DMS114 treated with DMSO at 0.1 percent for 48 hours (cell line): ENCODE results near the gene LRRC8E.

ENCODE experiments used
- DNase-seq: peaks from one replicate; lab custom pipeline; 2025; ENCODE audit not compliant: unreplicated experiment; lab: John Stamatoyannopoulos, UW

The LRRC8E gene

DNA sequence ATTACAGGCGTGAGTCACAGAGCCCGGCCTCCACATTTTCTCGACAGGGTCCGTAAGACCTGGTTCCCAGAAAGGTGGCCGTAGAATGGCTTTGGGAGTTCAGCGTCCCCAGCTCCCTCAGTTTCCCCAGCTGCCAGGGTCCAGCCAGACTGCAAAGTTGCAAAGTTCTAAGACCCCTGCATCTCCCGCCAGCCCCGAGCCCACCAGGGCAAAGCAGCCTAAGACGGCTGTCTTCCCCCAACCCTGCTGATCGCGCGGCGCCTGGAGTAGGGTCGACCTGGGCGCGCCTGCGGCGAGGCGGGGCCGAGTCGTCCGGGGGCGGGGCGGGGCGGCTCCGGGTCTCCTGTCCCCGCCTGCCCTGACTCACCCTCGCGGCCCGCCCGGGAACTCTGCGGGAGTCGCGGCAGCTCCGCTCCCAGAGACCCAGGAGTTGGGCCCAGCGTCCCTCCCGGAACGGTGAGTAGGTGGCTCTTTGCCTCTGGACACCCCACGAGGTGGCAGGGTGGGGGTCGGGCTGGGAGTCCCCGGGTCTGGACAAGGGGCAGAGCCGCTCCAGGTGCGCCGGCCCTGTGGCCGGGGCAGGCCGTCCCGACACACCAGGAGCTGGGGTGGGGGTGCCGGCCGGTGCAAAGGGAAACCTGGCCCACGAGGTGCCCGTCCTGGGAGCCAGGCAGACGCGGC lies at the start of gene LRRC8E:
LRRC8E (plus strand) TSS at position 366 of the 681 bp plus-strand sequence. CDS start 7,094 bp downstream, outside the sequence.
- DNase-seq: no peak

DNA sequence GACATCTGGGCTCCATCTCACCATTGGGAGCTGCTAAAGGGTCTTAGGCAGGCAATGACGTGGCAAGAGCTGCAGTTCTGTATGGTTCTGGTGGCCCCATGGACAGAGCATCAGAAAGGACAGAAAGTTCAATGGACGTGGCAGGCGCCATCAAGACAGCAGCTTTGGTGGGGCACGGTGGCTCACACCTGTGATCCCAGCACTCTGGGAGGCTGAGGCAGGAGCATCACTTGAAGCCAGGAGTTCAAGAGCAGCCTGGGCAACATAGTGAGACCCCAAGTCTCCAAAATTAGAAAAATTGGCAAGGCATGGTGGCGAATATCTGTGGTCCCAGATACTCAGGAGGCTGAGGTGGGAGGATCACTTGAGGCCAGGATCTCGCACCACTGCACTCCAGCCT lies 48.8 kb upstream of the LRRC8E start:
- no peak for DNase-seq

- DNase-seq: no peak
Measured at GRCh38 chr19:7840629-7841028, 47.7 kb upstream of the LRRC8E start.

- DNase-seq: no peak
Measured at GRCh38 chr19:7841751-7842660, 46.3 kb upstream of the LRRC8E start.

DNA sequence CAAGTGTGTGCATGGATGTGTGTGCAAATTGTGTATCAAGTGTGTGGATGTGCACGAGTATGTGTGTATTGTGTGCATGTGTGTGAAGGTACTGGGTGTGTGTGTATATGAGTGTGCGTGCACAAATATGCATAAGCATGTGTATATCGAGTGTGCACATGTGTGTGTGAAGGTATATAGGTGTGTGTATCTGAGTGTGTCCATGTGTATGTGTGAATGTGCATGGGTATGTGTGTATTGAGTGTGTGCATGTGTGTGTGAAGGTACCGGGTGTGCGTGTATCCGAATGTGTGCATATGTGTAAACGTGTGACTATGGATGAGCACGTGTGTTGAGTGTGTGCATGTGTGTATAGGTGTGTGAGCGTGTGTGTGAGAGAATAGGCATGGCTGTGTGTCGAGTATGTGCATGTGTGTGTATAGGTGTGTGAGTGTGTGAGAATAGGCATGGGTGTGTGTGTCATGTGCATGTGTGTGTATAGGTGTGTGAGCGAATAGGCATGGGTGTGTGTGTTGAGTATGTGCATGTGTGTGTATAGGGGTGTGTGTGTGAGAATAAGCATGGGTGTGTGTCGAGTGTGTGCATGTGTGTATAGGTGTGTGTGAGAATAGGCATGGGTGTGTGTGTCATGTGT lies 45.5 kb upstream of the LRRC8E start:
- no peak for DNase-seq

DNA sequence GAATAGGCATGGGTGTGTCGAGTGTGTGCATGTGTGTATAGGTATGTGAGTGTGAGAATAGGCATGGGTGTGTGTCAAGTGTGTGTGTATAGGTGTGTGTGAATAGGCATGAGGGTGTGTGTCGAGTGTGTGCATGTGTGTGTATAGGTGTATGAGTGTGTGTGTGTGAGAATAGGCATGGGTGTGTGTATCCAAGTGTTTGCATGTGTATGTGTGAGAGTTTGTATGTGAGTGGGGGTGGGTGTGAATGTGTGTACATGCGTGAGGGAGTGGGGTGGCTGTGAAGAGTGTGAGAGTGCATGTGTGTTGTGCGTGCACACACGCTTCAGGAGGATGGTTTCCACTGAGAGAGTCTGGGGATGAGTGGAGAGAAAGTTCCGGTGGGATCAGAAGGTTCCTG lies 44.8 kb upstream of the LRRC8E start:
- no peak for DNase-seq

- no peak for DNase-seq
Measured at GRCh38 chr19:7844405-7844804, 43.9 kb upstream of the LRRC8E start.

DNA sequence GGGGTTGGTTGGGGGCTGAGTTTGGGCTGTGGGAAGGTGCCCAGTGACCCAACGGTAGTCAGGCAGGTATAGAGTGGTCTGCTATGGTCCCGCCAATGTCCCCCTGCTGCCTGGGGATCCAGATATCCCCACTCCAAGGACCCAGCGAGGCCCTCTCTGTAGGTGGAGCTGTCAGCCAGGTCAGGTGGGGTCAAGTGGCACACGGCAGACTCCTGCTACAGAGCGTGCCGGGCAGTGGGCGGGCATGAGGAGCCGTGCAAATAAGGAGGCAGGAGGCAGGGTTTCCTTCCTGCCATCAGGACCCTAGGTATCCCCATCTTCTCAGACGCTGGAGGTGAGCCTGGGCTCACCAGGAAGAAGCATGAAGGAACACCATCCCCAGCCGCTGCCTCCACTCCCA lies 43.4 kb upstream of the LRRC8E start:
- no peak for DNase-seq

DNA sequence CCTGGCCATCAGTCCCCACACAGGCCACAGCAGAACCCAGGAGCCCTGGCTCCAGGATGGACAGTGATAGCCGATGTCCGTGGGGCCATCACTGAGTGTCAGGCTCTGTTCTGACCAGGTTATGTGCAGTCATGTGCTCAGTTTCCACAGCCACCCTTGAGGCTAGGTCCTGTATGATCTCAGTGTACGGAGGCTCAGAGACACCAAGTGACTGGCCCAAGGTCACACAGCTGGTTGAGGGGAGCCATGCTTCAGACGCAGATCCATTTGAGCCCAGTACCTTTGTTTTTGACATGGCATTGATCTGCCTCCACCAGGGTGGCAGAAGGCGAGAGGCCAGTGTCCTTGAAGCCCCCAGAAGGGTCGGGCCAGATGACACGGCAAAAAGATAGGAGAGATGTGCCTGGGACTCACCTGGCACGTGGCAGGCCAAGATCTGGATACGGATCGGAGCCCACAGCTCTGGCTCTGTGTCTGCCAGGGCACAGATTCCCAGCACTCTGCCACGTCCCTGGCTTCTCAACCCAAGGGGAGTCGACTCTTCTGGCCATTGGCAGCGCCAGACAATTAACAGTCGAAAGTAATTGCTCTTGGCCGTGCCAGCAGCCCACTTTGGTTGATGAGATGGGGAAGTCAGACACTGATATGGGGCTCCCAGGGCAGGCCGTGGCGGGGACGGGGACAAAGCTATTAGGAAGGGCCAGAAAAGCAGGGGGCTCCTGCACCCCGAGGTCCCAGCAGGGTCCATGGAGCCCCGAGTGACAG lies 42.7 kb upstream of the LRRC8E start:
- DNase-seq: no peak

GRCh38 chr19:7846155-7846646 lies 42.1 kb upstream of the LRRC8E start:
- DNase-seq: no peak

GRCh38 chr19:7847664-7848063 lies 40.6 kb upstream of the LRRC8E start:
- DNase-seq: no peak

- DNase-seq: no peak
Measured at GRCh38 chr19:7848779-7849457, 39.4 kb upstream of the LRRC8E start.

DNA sequence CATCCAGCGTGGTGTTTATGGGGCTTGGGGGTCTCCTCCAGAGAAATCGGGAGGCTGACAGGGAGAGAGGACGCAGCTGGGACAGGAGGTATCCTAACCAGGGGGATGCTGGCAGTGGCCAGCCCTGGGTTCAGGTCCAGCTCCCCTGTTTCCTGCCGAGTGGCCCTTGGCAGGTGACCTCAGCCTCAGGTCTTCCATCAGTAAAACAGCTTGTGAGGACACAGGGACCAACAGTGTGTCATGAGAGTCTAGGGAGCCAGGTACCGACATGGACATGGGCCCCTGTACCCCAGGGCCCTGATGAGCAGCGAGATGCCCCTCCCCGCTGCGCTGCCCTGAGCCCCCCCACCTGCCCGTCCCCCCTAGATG lies 38.7 kb upstream of the LRRC8E start:
- DNase-seq: no peak

DNA sequence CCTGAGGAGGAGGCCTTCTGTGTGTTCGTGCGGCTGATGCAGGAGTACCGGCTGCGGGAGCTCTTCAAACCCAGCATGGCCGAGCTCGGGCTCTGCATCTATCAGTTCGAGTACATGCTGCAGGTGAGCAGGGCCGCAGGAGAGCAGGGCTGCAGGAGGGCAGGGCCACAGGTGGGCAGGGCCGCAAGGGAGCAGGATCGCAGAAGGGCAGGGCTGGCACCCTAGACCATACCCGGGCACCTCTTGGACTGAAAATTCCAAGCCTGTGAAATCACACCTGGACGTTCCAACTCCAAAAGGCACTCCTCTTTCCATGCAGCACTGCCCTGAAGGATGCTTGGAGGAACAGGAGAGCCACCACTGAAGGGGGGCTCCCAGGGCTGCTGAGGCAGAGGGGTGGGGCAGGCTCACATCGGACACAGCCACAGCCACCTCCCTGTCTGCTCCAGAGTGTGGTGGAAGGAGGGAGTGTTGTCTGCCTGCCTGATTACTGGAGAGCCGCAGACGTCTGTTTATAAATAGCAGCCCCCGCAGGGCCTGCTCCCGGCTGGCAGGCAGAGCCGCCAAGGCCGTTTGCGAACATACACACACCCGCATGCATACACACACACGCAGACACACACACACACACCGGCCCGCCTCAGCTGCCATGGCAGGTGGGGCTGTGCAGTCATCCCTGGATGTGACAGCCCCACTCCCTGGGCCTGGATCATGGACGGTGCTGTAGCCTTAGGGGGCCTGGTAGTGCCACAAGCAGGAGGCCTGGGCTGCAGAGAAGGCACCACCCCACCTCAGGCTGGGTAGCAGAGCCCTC lies 38.1 kb upstream of the LRRC8E start:
- DNase-seq: no peak

GRCh38 chr19:7850945-7851622 lies 37.2 kb upstream of the LRRC8E start:
- DNase-seq: no peak

- no peak for DNase-seq
Measured at GRCh38 chr19:7851623-7852500, 36.4 kb upstream of the LRRC8E start.

- no peak for DNase-seq
Measured at GRCh38 chr19:7852851-7853769, 35.2 kb upstream of the LRRC8E start.
